ENCODE measurements around the gene TCEAL2.
"Not testable (repeated sequence)": the region's sequence is repeated elsewhere in the genome, so short reads cannot be mapped to it uniquely, and the experiment has no call there.

Gene TCEAL2

DNA sequence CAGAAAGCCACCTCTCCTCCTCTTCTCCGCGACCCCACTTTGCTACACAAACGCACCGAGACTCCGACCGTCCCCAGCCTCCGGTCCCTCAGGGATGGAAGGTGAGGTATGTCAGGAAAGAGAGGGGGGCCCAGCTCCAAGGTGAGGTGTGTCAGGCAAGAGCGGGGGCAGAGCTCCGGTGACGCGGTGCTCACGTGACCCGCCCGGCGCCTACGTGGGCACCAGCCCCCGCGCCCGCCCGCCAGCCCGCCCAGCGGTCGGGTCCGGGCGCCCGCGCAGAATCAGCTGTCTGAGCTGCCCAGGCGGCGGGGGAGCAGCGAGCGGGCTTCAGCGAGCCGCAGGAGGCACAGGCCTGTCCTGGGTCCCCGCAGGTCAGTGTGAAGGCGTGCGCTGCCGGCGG is at the start of gene TCEAL2:
Gene TCEAL2, plus strand, starts transcription at position 244 of the 400 bp plus-strand sequence. CDS start 1,152 bp downstream, outside the sequence.
- H3K9me3 ChIP-seq, H3K9ac ChIP-seq, H4K20me1 ChIP-seq, H3K4me1 ChIP-seq, H3K4me2 ChIP-seq, H3K27me3 ChIP-seq, H3K27ac ChIP-seq, H3K36me3 ChIP-seq, H3K4me3 ChIP-seq: not testable (repeated sequence)

DNA sequence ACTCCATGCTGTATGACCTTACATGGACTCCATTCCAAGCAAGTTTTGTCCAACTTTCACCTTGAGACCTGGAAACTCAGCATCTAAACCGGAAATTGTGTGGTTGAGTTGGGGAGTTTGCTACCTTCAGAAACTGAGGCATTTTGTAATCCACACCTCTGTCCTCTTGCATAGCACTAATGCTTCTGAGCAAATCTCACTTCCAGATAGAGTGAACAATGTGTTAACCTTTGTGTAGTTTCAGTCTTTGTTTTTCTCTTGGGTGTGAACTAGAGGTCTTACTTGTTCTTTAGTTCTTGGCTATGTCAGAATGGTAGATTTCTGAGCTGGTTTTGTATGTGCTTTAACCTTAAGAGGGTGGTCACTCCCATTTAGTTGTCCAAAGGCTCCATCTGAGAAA is 48.1 kb upstream of the TCEAL2 start:
- H3K27ac ChIP-seq: no peak overlapping the region
- TF ChIP-seq Cebpa-rat (IDR thresholded peaks at IDR 0.05): no peak
- no peak overlapping the region for H3K4me3 ChIP-seq
- no peak overlapping the region for H3K9ac ChIP-seq
- no peaks in the 10 kb centered on the region for H3K9me3 ChIP-seq
- no peaks in the 10 kb centered on the region for H3K27me3 ChIP-seq
- no peaks in the 10 kb centered on the region for H4K20me1 ChIP-seq
- H3K36me3 ChIP-seq: no peaks in the 10 kb centered on the region
- no peaks in the 10 kb centered on the region for H3K4me1 ChIP-seq
- H3K4me2 ChIP-seq: no peak overlapping the region

DNA sequence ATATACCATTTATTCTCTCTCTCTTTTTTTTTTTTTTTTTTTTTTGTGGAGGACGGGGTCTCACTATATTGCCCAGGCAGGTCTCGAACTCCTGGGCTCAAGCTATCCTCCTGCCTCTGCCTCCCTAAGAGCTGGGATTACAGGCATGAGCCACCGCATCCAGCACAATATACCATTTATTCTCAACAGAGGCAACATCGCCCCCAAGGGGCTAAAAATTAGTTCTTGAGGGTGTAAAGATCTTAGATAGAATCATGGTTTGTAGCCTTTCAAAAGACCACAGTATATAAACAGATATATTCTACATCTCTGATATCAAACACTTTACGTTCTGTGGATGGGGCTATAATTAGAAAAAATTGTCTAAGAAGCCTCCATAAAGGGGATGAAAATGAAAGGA is 39.8 kb upstream of the TCEAL2 start:
- no peak overlapping the region for H3K4me3 ChIP-seq
- no peak overlapping the region for H3K4me2 ChIP-seq
- H3K27me3 ChIP-seq: no peaks in the 10 kb centered on the region
- H3K27ac ChIP-seq: no peak overlapping the region
- H3K4me1 ChIP-seq: no peaks in the 10 kb centered on the region
- H3K9me3 ChIP-seq: no peaks in the 10 kb centered on the region
- H4K20me1 ChIP-seq: no peaks in the 10 kb centered on the region
- no peak overlapping the region for H3K9ac ChIP-seq
- H3K36me3 ChIP-seq: no peaks in the 10 kb centered on the region
- TF ChIP-seq Cebpa-rat (IDR thresholded peaks at IDR 0.05): no peak

DNA sequence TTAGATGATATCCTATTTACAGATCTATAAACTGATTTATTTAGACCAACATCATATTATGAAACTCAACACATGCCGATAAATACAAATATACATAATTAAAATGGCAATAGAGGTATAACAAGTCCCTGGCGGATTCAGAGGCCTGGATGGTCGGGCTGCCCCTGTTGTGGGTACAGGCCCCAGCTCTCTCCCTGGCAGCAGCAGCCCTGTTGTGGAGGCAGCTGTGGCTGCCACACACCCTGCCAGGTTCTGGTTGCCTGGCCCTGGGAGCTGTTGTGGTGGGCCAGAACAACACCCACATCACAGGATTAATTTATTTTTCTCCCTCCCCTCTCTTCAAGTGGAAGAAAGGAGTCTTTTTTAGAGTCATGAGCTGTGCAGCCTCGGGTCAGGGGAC is 12.1 kb upstream of the TCEAL2 start:
- no peaks in the 10 kb centered on the region for H3K27me3 ChIP-seq
- H3K4me2 ChIP-seq: no peak overlapping the region
- H3K9ac ChIP-seq: no peak overlapping the region
- no peak for TF ChIP-seq Cebpa-rat (IDR thresholded peaks at IDR 0.05)
- H3K36me3 ChIP-seq: no peaks in the 10 kb centered on the region
- H3K27ac ChIP-seq: no peak overlapping the region
- no peaks in the 10 kb centered on the region for H4K20me1 ChIP-seq
- no peaks in the 10 kb centered on the region for H3K4me1 ChIP-seq
- peaks cover 13% of the 10 kb centered on the region for H3K9me3 ChIP-seq
- H3K4me3 ChIP-seq: no peak overlapping the region

DNA sequence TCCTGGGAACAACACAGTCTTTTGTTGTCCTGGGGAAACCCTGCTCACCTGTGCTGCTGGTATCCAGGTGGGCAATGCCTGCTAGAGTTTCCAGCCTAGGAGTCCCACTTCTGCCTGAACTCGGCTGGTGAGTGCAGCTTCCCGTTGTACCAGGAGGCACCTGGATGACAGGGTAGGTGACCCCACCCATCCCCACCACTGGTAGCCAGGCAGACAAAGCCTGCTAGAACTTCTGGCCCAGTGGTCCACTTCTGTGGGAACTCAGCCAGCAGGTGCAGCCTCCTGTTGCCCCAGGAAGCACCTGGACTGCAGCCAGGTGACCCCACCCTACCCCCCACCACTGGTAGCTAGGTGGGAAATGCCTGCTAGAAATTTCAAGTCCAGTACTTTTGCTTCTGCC is 9.7 kb upstream of the TCEAL2 start:
- Histone ChIP-seq H3K4me3 (no peak overlapping the region), H4K20me1 (no peaks in the 10 kb centered on the region), H3K9me3 (peaks cover 13% of the 10 kb centered on the region), H3K4me1 (no peaks in the 10 kb centered on the region), H3K27me3 (no peaks in the 10 kb centered on the region), H3K4me2 (no peak overlapping the region), H3K36me3 (no peaks in the 10 kb centered on the region), H3K9ac (no peak overlapping the region), H3K27ac (no peak overlapping the region)
- no peak for TF ChIP-seq Cebpa-rat (IDR thresholded peaks at IDR 0.05)

- not testable (repeated sequence) for H3K9me3 ChIP-seq, H3K9ac ChIP-seq, H3K4me3 ChIP-seq
These were observed 465 bp upstream of the TCEAL2 start for GRCh38 chrX:102125014-102125413.

DNA sequence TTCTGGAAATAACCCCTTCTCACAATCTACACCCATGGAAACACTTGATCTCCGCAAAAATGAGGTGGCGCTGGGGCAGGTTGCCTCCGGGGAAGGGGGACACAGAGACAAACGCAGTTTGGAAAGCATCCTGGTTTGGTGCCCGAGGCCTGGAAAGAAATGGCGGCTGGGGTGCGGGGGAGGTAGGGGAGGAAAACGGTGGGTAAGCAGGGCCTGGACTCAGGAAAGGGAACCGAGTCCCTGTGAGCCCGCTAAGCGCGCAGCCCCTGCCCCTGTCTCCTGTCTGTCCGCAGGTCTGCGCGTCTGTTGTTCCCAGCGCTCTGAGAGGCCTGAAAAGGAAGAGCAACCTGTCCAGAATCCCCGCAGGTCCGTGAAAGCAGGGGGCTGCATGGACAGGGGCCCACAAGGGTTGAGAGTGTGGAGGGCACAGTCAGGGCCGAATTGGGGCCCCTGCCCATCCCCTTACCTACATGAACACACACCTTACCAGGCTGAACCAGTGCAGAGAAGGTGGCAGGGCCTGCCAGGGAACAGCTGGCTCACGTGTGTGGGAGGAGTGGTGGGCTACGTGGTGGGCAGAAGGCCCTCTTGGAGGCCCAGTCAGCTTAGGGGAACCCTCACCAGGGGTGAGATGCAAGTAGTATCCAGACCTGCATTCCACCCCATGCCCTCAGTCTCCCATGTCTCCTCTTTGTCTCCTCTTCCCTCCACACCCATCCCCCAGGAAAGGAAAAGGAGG is 770 bp downstream of the TCEAL2 start:
- not testable (repeated sequence) for H3K27me3 ChIP-seq, H3K9me3 ChIP-seq, H3K27ac ChIP-seq, H3K4me3 ChIP-seq, H4K20me1 ChIP-seq, H3K9ac ChIP-seq, H3K36me3 ChIP-seq, H3K4me1 ChIP-seq, H3K4me2 ChIP-seq

More at GRCh38 chrX:102125014-102125413, 465 bp upstream of the TCEAL2 start:
- not testable (repeated sequence) for H4K20me1 ChIP-seq, H3K4me2 ChIP-seq, H3K27me3 ChIP-seq, H3K4me1 ChIP-seq, H3K27ac ChIP-seq, H3K36me3 ChIP-seq

- H3K27ac ChIP-seq: no peak overlapping the region
- no peak overlapping the region for H3K4me3 ChIP-seq
- H3K4me2 ChIP-seq: no peak overlapping the region
These were observed 1.4 kb downstream of the TCEAL2 start for GRCh38 chrX:102126863-102127262.

DNA sequence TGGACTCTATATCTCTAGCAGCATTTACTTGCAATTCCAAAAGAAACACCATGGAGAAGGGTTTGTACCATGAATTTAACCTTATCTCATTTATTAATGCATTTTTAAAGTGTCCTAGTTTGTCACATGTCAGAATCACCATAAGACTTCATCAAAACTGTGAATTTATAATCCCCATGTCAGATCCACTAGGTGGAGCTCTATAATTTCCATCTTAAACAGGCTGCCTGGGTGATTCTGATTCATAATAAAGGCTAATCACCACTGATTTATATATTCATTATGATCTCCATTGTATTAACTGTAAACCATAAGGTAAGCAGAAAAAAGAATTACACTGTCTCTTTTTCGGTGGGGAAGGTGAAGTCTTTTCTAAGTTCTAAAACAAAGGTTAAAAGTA is 4.0 kb downstream of the TCEAL2 start:
- Histone ChIP-seq H3K9ac (no peak overlapping the region), H3K27me3 (no peaks in the 10 kb centered on the region), H3K4me2 (no peak overlapping the region), H3K4me3 (no peak overlapping the region), H3K9me3 (no peaks in the 10 kb centered on the region), H4K20me1 (no peaks in the 10 kb centered on the region), H3K27ac (no peak overlapping the region), H3K36me3 (no peaks in the 10 kb centered on the region), H3K4me1 (no peaks in the 10 kb centered on the region)
- no peak for TF ChIP-seq Cebpa-rat (IDR thresholded peaks at IDR 0.05)

More at GRCh38 chrX:102126863-102127262, 1.4 kb downstream of the TCEAL2 start:
- Histone ChIP-seq H3K27me3 (no peaks in the 10 kb centered on the region), H4K20me1 (no peaks in the 10 kb centered on the region), H3K36me3 (no peaks in the 10 kb centered on the region), H3K4me1 (no peaks in the 10 kb centered on the region), H3K9me3 (no peaks in the 10 kb centered on the region), H3K9ac (no peak overlapping the region)
- TF ChIP-seq Cebpa-rat (IDR thresholded peaks at IDR 0.05): no peak

GRCh38 chrX:102138064-102138463 is 12.6 kb downstream of the TCEAL2 start:
- Histone ChIP-seq H3K36me3 (no peaks in the 10 kb centered on the region), H3K9ac (no peak overlapping the region), H3K27ac (no peak overlapping the region), H4K20me1 (no peaks in the 10 kb centered on the region), H3K4me1 (no peaks in the 10 kb centered on the region), H3K9me3 (no peaks in the 10 kb centered on the region), H3K27me3 (no peaks in the 10 kb centered on the region), H3K4me3 (no peak overlapping the region), H3K4me2 (no peak overlapping the region)
- TF ChIP-seq Cebpa-rat (IDR thresholded peaks at IDR 0.05): no peak

- H3K27me3 ChIP-seq, H3K9ac ChIP-seq, H3K4me1 ChIP-seq, H4K20me1 ChIP-seq, H3K4me2 ChIP-seq, H3K9me3 ChIP-seq, H3K36me3 ChIP-seq, H3K27ac ChIP-seq, H3K4me3 ChIP-seq: not testable (repeated sequence)
These were observed 15.4 kb downstream of the TCEAL2 start for GRCh38 chrX:102140876-102141275.

- not testable (repeated sequence) for H3K27me3 ChIP-seq, H3K36me3 ChIP-seq, H3K9me3 ChIP-seq, H3K9ac ChIP-seq, H3K4me1 ChIP-seq, H3K27ac ChIP-seq, H3K4me2 ChIP-seq, H3K4me3 ChIP-seq, H4K20me1 ChIP-seq
These were observed 16.2 kb downstream of the TCEAL2 start for GRCh38 chrX:102141631-102142030.

DNA sequence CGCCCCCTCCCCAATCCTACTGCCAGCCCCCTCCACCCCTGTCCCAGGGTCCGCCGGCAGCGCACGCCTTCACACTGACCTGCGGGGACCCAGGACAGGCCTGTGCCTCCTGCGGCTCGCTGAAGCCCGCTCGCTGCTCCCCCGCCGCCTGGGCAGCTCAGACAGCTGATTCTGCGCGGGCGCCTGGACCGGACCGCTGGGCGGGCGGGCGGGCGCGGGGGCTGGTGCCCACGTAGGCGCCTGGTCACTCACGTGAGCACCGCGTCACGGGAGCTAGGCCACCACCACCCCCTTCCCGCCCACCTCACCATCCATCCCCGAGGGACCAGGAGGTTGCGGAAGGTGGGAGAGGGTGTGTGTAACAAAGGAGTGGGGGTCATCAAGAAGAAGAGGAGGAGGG is 16.8 kb downstream of the TCEAL2 start, which contains the start of gene TCEAL6:
Gene TCEAL6, minus strand, starts transcription at position 208 of the 400 bp plus-strand sequence.
- not testable (repeated sequence) for H3K9me3 ChIP-seq, H3K9ac ChIP-seq, H3K4me2 ChIP-seq, H3K4me3 ChIP-seq, H3K27me3 ChIP-seq, H4K20me1 ChIP-seq, H3K36me3 ChIP-seq, H3K27ac ChIP-seq, H3K4me1 ChIP-seq
